HG03025 (cell line): ENCODE data around the gene GSN.

Source experiments
- ATAC-seq: cut with Tn5 transposase; IDR thresholded peaks from one replicate; pipeline ENCODE4 v1.9.1; 2021; ENCODE audit warnings: mild to moderate bottlenecking, moderate library complexity; ENCODE audit not compliant: unreplicated experiment, low FRiP score

Gene GSN

GRCh38 chr9:121300283-121301119 lies 32.5 kb downstream of the GSN start:
- no peak for ATAC-seq

GRCh38 chr9:121301881-121302286 lies 33.9 kb downstream of the GSN start:
- ATAC-seq = no peak

GRCh38 chr9:121302341-121302740 lies 34.4 kb downstream of the GSN start:
- ATAC-seq = no peak

- no peak for ATAC-seq
These were observed 34.8 kb downstream of the GSN start for GRCh38 chr9:121302786-121303185.

- ATAC-seq = no peak
These were observed 35.8 kb downstream of the GSN start for GRCh38 chr9:121303456-121304451.

GRCh38 chr9:121304707-121305106 lies 36.7 kb downstream of the GSN start:
- ATAC-seq = no peak

- no peak for ATAC-seq
These were observed 37.5 kb downstream of the GSN start for GRCh38 chr9:121305269-121305994.

GRCh38 chr9:121307976-121308375 lies 40.0 kb downstream of the GSN start:
- no peak for ATAC-seq

- no peak for ATAC-seq
These were observed 40.8 kb downstream of the GSN start for GRCh38 chr9:121308765-121309164.

- ATAC-seq = no peak
These were observed 41.2 kb downstream of the GSN start for GRCh38 chr9:121309171-121309570.

- ATAC-seq = no peak
These were observed 42.0 kb downstream of the GSN start for GRCh38 chr9:121309833-121310425.

GRCh38 chr9:121310571-121310970 lies 42.6 kb downstream of the GSN start:
- ATAC-seq = no peak

GRCh38 chr9:121312169-121312568 lies 44.2 kb downstream of the GSN start:
- ATAC-seq = no peak

GRCh38 chr9:121313458-121314152 lies 45.6 kb downstream of the GSN start:
- no peak for ATAC-seq

- no peak for ATAC-seq
These were observed 48.4 kb downstream of the GSN start for GRCh38 chr9:121316378-121316777.

GRCh38 chr9:121316852-121317373 lies 49.0 kb downstream of the GSN start:
- no peak for ATAC-seq

GRCh38 chr9:121317737-121318630 lies 50.0 kb downstream of the GSN start:
- ATAC-seq = no peak

GRCh38 chr9:121318631-121319382 lies 50.8 kb downstream of the GSN start:
- no peak for ATAC-seq
